Measurements from ENCODE around the gene AUH.

Gene AUH

GRCh38 chr9:91361291-91362050 is at the start of gene AUH:
TSS of gene AUH (minus strand) at chr9:91361918. CDS start at chr9:91361889, 29 bp downstream.
- TF ChIP-seq TAF1 (IDR thresholded peaks at IDR 0.05; ENCODE audit: low read depth) (peak; percentile 54; the same call in 1 of the 2 replicates), REST (IDR thresholded peaks at IDR 0.05; ENCODE audit: low read depth) (no peak), USF1 (IDR thresholded peaks at IDR 0.05) (no peak), ZBTB7A (IDR thresholded peaks at IDR 0.05; ENCODE audit: low read depth) (peak; percentile 46; the same call in 1 of the 2 replicates), EP300 (IDR thresholded peaks at IDR 0.05; ENCODE audit: borderline replicate concordance) (no peak), YY1 (IDR thresholded peaks at IDR 0.05; ENCODE audit: low read depth) (peak; percentile 91), CEBPB (IDR thresholded peaks at IDR 0.05) (no peak), FOXM1 (IDR thresholded peaks at IDR 0.05; ENCODE audit: borderline replicate concordance, low read depth) (no peak), EGR1 (IDR thresholded peaks at IDR 0.05) (peak; percentile 81), RAD21 (IDR thresholded peaks at IDR 0.05; ENCODE audit: low read depth) (no peak), MAX (IDR thresholded peaks at IDR 0.05) (no peak), NFIC (IDR thresholded peaks at IDR 0.05) (no peak), TCF12 (IDR thresholded peaks at IDR 0.05; ENCODE audit: low read depth) (no peak; the same call in 1 of the 2 replicates), TEAD4 (IDR thresholded peaks at IDR 0.05) (no peak), CREB1 (IDR thresholded peaks at IDR 0.05; ENCODE audit: low read depth) (no peak)

GRCh38 chr9:91411096-91411771 is 49.5 kb upstream of the AUH start:
- TF ChIP-seq USF1 (IDR thresholded peaks at IDR 0.05) (no peak), EGR1 (IDR thresholded peaks at IDR 0.05) (no peak), YY1 (IDR thresholded peaks at IDR 0.05; ENCODE audit: low read depth) (no peak), RAD21 (IDR thresholded peaks at IDR 0.05; ENCODE audit: low read depth) (no peak), ZBTB7A (IDR thresholded peaks at IDR 0.05; ENCODE audit: low read depth) (no peak), FOXM1 (IDR thresholded peaks at IDR 0.05; ENCODE audit: borderline replicate concordance, low read depth) (no peak)

GRCh38 chr9:91410161-91410560 is 48.4 kb upstream of the AUH start:
- no peak for TF ChIP-seq TEAD4 (IDR thresholded peaks at IDR 0.05)
- no peak for TF ChIP-seq RAD21 (IDR thresholded peaks at IDR 0.05; ENCODE audit: low read depth)
- no peak for TF ChIP-seq CREB1 (IDR thresholded peaks at IDR 0.05; ENCODE audit: low read depth)
- TF ChIP-seq YY1 (IDR thresholded peaks at IDR 0.05; ENCODE audit: low read depth) = no peak
- TF ChIP-seq EP300 (IDR thresholded peaks at IDR 0.05; ENCODE audit: borderline replicate concordance) = no peak
- TF ChIP-seq CEBPB (IDR thresholded peaks at IDR 0.05) = no peak
- TF ChIP-seq REST (IDR thresholded peaks at IDR 0.05; ENCODE audit: low read depth) = no peak
- TF ChIP-seq EGR1 (IDR thresholded peaks at IDR 0.05) = no peak
- no peak for TF ChIP-seq MAX (IDR thresholded peaks at IDR 0.05)
- TF ChIP-seq NFIC (IDR thresholded peaks at IDR 0.05) = no peak
- TF ChIP-seq ZBTB7A (IDR thresholded peaks at IDR 0.05; ENCODE audit: low read depth) = no peak

- TF ChIP-seq TCF12 (IDR thresholded peaks at IDR 0.05; ENCODE audit: low read depth) (no peak), YY1 (IDR thresholded peaks at IDR 0.05; ENCODE audit: low read depth) (no peak), RAD21 (IDR thresholded peaks at IDR 0.05; ENCODE audit: low read depth) (no peak), ZBTB7A (IDR thresholded peaks at IDR 0.05; ENCODE audit: low read depth) (no peak), FOXM1 (IDR thresholded peaks at IDR 0.05; ENCODE audit: borderline replicate concordance, low read depth) (no peak), TEAD4 (IDR thresholded peaks at IDR 0.05) (no peak), CEBPB (IDR thresholded peaks at IDR 0.05) (no peak), TAF1 (IDR thresholded peaks at IDR 0.05; ENCODE audit: low read depth) (no peak), EP300 (IDR thresholded peaks at IDR 0.05; ENCODE audit: borderline replicate concordance) (no peak), CREB1 (IDR thresholded peaks at IDR 0.05; ENCODE audit: low read depth) (no peak), NFIC (IDR thresholded peaks at IDR 0.05) (no peak), REST (IDR thresholded peaks at IDR 0.05; ENCODE audit: low read depth) (no peak)
Observed at GRCh38 chr9:91408475-91408874, 46.8 kb upstream of the AUH start.

Measured in Ishikawa (cell line).